ENCODE data around the gene LCN9. TPM values are rescaled to one million over a fixed set of nuclear protein-coding genes. Genes with fewer than 3 reads are reported as not detected.

Gene LCN9
- total and polyA plus RNA-seq, 9 of the 15 experiments (the other 6 are each of a cell fraction or from before 2014, with no cell fraction given): not detected

GRCh38 chr9:135683401-135684034 lies 20.4 kb downstream of the LCN9 start (continued):
- no peak for TF ChIP-seq ZBTB17 (CRISPR knock-in tag; IDR thresholded peaks at IDR 0.05)
- TF ChIP-seq TSHZ1 (CRISPR knock-in tag; IDR thresholded peaks at IDR 0.05): no peak
- no peak for TF ChIP-seq GTF3C2 (IDR thresholded peaks at IDR 0.05; ENCODE audit: borderline replicate concordance, extremely low read depth, insufficient read length)
- no peak for TF ChIP-seq THAP7 (CRISPR knock-in tag; IDR thresholded peaks at IDR 0.05)
- no peak for TF ChIP-seq PHF21A (IDR thresholded peaks at IDR 0.05; ENCODE audit: borderline replicate concordance, low read depth)
- TF ChIP-seq SOX6 (IDR thresholded peaks at IDR 0.05): no peak
- no peak for TF ChIP-seq ZNF263 (CRISPR knock-in tag; IDR thresholded peaks at IDR 0.05; ENCODE audit: borderline replicate concordance)
- TF ChIP-seq GATAD2B (IDR thresholded peaks at IDR 0.05; ENCODE audit: borderline replicate concordance): no peak
- TF ChIP-seq FOS (IDR thresholded peaks at IDR 0.05; ENCODE audit: extremely low read depth, insufficient read length): no peak
- no peak for TF ChIP-seq ARID3B (CRISPR knock-in tag; IDR thresholded peaks at IDR 0.05; ENCODE audit: borderline replicate concordance)
- no peak for TF ChIP-seq ZNF3 (CRISPR knock-in tag; IDR thresholded peaks at IDR 0.05)
- no peak for TF ChIP-seq HES1 (IDR thresholded peaks at IDR 0.05; ENCODE audit: low read depth)

All from K562 (cell line).